ENCODE measurements around the gene TK2. TPM values are rescaled to one million over a fixed set of nuclear protein-coding genes. Genes with fewer than 3 reads are reported as not detected.

TK2 gene
- polyA plus RNA-seq, 3 donors = 29.8 to 38.9 (median 32.4) TPM

- WGBS (ENCODE audit: insufficient coverage) = 83% methylated on average over 9 of the region's 9 CpGs
- no peak for DNase-seq
- Histone ChIP-seq H3K27ac (ENCODE audit: low read depth in 1 of 2, low read length in 2 of 2) (peak overlapping the region; percentile 85 to 86), H3K4me2 (replicated peaks; ENCODE audit: extremely low read depth, low read length, poor library complexity, severe bottlenecking) (peak overlapping the region; percentile 88), H3K27me3 (ENCODE audit: control insufficient read depth in 2 of 2, insufficient read depth in 2 of 2, low read length in 2 of 2) (no peaks in the 10 kb centered on the region), H3K9me3 (replicated peaks in 1 of 2; ENCODE audit: control insufficient read depth in 1 of 2, insufficient read depth in 1 of 2, low read length in 2 of 2) (no peaks in the 10 kb centered on the region), H3K79me2 (ENCODE audit: insufficient read depth, low read length) (peaks cover 49% of the 10 kb centered on the region), H2AFZ (ENCODE audit: insufficient read depth, low read depth, low read length, poor library complexity, severe bottlenecking) (peak overlapping the region; percentile 84), H4K20me1 (ENCODE audit: insufficient read depth, low read length) (peaks cover 6% of the 10 kb centered on the region), H3K9ac (ENCODE audit: insufficient read depth, low read length, poor library complexity, severe bottlenecking) (peak overlapping the region; percentile 86), H3K4me1 (ENCODE audit: control insufficient read depth in 1 of 2, insufficient read depth in 2 of 2, low read length in 2 of 2) (peaks cover 72 to 83% of the 10 kb centered on the region in 2 donors), H3K4me3 (replicated peaks in 1 of 3; ENCODE audit: low read depth in 2 of 3, low read length in 3 of 3) (peak overlapping the region; percentile 70 to 90 (median 80)), H3K36me3 (replicated peaks in 1 of 2; ENCODE audit: control insufficient read depth in 1 of 2, insufficient read depth in 2 of 2, low read length in 2 of 2) (peaks cover 0 to 5% of the 10 kb centered on the region in 2 donors)
- Mint-ChIP-seq H3K27me3 (ENCODE audit: low read depth in 3 of 3) (no peaks in the 10 kb centered on the region), H3K4me3 (peak overlapping the region; percentile 85 to 95), H3K36me3 (peaks cover 32 to 36% of the 10 kb centered on the region in 2 donors), H3K4me1 (peaks cover 78% of the 10 kb centered on the region), H3K27ac (peak overlapping the region; percentile 80 to 94 (median 89)), H3K9me3 (no peaks in the 10 kb centered on the region)
- intact Hi-C loops (cut with micrococcal nuclease) = loop anchor here in 1 of 2 donors (5.0 kb wide), 1 partner anchor 38 kb away; no protein-coding TSS in a partner anchor
- TF ChIP-seq, protein P1, sequence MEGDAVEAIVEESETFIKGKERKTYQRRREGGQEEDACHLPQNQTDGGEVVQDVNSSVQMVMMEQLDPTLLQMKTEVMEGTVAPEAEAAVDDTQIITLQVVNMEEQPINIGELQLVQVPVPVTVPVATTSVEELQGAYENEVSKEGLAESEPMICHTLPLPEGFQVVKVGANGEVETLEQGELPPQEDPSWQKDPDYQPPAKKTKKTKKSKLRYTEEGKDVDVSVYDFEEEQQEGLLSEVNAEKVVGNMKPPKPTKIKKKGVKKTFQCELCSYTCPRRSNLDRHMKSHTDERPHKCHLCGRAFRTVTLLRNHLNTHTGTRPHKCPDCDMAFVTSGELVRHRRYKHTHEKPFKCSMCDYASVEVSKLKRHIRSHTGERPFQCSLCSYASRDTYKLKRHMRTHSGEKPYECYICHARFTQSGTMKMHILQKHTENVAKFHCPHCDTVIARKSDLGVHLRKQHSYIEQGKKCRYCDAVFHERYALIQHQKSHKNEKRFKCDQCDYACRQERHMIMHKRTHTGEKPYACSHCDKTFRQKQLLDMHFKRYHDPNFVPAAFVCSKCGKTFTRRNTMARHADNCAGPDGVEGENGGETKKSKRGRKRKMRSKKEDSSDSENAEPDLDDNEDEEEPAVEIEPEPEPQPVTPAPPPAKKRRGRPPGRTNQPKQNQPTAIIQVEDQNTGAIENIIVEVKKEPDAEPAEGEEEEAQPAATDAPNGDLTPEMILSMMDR (IDR thresholded peaks at IDR 0.05) = no peak
Measured at GRCh38 chr16:66548868-66549267, 1.1 kb downstream of the TK2 start.

- H3K27me3 Mint-ChIP-seq (ENCODE audit: low read depth in 3 of 3) = no peaks in the 10 kb centered on the region
- H3K27ac Mint-ChIP-seq = peak overlapping the region; percentile 80 to 94 (median 89)
- no peak for DNase-seq
- Histone ChIP-seq H3K27ac (ENCODE audit: low read depth in 1 of 2, low read length in 2 of 2) (peak overlapping the region; percentile 54 to 86), H3K9ac (ENCODE audit: insufficient read depth, low read length, poor library complexity, severe bottlenecking) (peak overlapping the region; percentile 86), H3K4me3 (replicated peaks in 1 of 3; ENCODE audit: low read depth in 2 of 3, low read length in 3 of 3) (peak overlapping the region in 1 of 3 experiments; percentile 90), H3K4me1 (ENCODE audit: control insufficient read depth in 1 of 2, insufficient read depth in 2 of 2, low read length in 2 of 2) (peaks cover 75 to 83% of the 10 kb centered on the region in 2 donors), H3K27me3 (ENCODE audit: control insufficient read depth in 2 of 2, insufficient read depth in 2 of 2, low read length in 2 of 2) (no peaks in the 10 kb centered on the region), H3K9me3 (replicated peaks in 1 of 2; ENCODE audit: control insufficient read depth in 1 of 2, insufficient read depth in 1 of 2, low read length in 2 of 2) (no peaks in the 10 kb centered on the region), H3K79me2 (ENCODE audit: insufficient read depth, low read length) (peaks cover 44% of the 10 kb centered on the region), H3K36me3 (replicated peaks in 1 of 2; ENCODE audit: control insufficient read depth in 1 of 2, insufficient read depth in 2 of 2, low read length in 2 of 2) (peaks cover 0 to 5% of the 10 kb centered on the region in 2 donors), H2AFZ (ENCODE audit: insufficient read depth, low read depth, low read length, poor library complexity, severe bottlenecking) (peak overlapping the region; percentile 84), H4K20me1 (ENCODE audit: insufficient read depth, low read length) (no peaks in the 10 kb centered on the region), H3K4me2 (replicated peaks; ENCODE audit: extremely low read depth, low read length, poor library complexity, severe bottlenecking) (peak overlapping the region; percentile 88)
- TF ChIP-seq, protein P1 (IDR thresholded peaks at IDR 0.05) = no peak
- peak overlapping the region; percentile 85 to 95 for H3K4me3 Mint-ChIP-seq
- no peaks in the 10 kb centered on the region for H3K9me3 Mint-ChIP-seq
- H3K4me1 Mint-ChIP-seq = peaks cover 76% of the 10 kb centered on the region
- intact Hi-C loops (cut with micrococcal nuclease) = loop anchor here in 1 of 2 donors (5.0 kb wide), 1 partner anchor 39 kb away; no protein-coding TSS in a partner anchor
- H3K36me3 Mint-ChIP-seq = peaks cover 28 to 41% of the 10 kb centered on the region in 2 donors
- 64% methylated on average over 4 of the region's 4 CpGs for WGBS (ENCODE audit: insufficient coverage)
Measured at GRCh38 chr16:66548068-66548467, 1.9 kb downstream of the TK2 start.

Data from CD14-positive monocyte (primary cell).